SK-N-SH (cell line): ENCODE measurements around the gene RITA1. TPM values are rescaled to one million over a fixed set of nuclear protein-coding genes. Genes with fewer than 3 reads are reported as not detected.

Experiments used
- CTCF ChIA-PET: fragments of 300-600, 350-600 bp; formaldehyde crosslinking; extraction: SDS; loops from one replicate; lab custom pipeline; 2021; lab: Yijun Ruan, JAX
- POLR2A ChIA-PET: fragments of 350-600 bp; sonication (Branson Sonifier 250); formaldehyde crosslinking; extraction: SDS; loops from one replicate; lab custom pipeline; 2020; ENCODE audit warnings: antibody characterized with exemption, inconsistent platforms; lab: Yijun Ruan, JAX
- DNase-seq: peaks from one replicate; pipeline ENCODE4 v3.0.0; 2012
- H2AFZ ChIP-seq: fragments of 200-600 bp; sonication (generic); 2 replicates; pipeline ENCODE4 v1.8.1; 2016; ENCODE audit warnings: antibody characterized with exemption, mild to moderate bottlenecking, low read depth
- H3F3A ChIP-seq: fragments of 200-600 bp; sonication (generic); replicated peaks from 2 replicates; pipeline ENCODE3; 2016; ENCODE audit warnings: antibody characterized with exemption, mild to moderate bottlenecking; ENCODE audit not compliant: insufficient read depth
- H3K27ac ChIP-seq, 2 experiments: fragments of 200-500 bp in 1 of 2; fragments of 200-600 bp in 1 of 2; sonication (Bioruptor generic) in 1 of 2; sonication (generic), shearing (Covaris generic) in 1 of 2; 2 replicates each; pipeline versions ENCODE4 v1.5.1 to v1.6.1; 2014 to 2016; ENCODE audit warnings: low read depth in 2 of 2, inconsistent platforms in 1 of 2, low read length in 1 of 2, mild to moderate bottlenecking in 1 of 2, mixed read lengths in 1 of 2
- H3K27me3 ChIP-seq: fragments of 200-600 bp; sonication (generic), shearing (Covaris generic); 2 replicates; pipeline ENCODE4 v1.6.1; 2016; ENCODE audit warnings: mixed run types; ENCODE audit not compliant: insufficient read depth
- H3K36me3 ChIP-seq, 2 experiments: fragments of 200-500 bp in 1 of 2; fragments of 200-600 bp in 1 of 2; sonication (Bioruptor generic) in 1 of 2; sonication (generic) in 1 of 2; replicated peaks in 1 of 2; 2 replicates each; pipeline versions ENCODE3 to v1.5.1; 2014 to 2016; ENCODE audit warnings: low read length in 1 of 2, mild to moderate bottlenecking in 1 of 2; ENCODE audit not compliant: insufficient read depth in 2 of 2, control insufficient read depth in 1 of 2
- H3K4me1 ChIP-seq, 2 experiments: fragments of 200-500 bp in 1 of 2; fragments of 200-600 bp in 1 of 2; sonication (Bioruptor generic) in 1 of 2; sonication (generic), shearing (Covaris generic) in 1 of 2; 2 replicates each; pipeline versions ENCODE4 v1.5.1 to v1.6.1; 2014 to 2016; ENCODE audit warnings: low read depth in 1 of 2, low read length in 1 of 2, mixed run types in 1 of 2; ENCODE audit not compliant: insufficient read depth in 2 of 2, control insufficient read depth in 1 of 2
- H3K4me2 ChIP-seq: fragments of 200-600 bp; sonication (generic), shearing (Covaris generic); 2 replicates; pipeline ENCODE4 v1.6.1; 2017; ENCODE audit warnings: mixed run types
- H3K4me3 ChIP-seq, 2 experiments: fragments of 200-500 bp in 1 of 2; fragments of 200-600 bp in 1 of 2; sonication (Bioruptor generic) in 1 of 2; sonication (generic), shearing (Covaris generic) in 1 of 2; 2 replicates each; pipeline versions ENCODE4 v1.5.1 to v1.8.1; 2014 to 2016; ENCODE audit warnings: low read depth in 2 of 2, inconsistent platforms in 1 of 2, low read length in 1 of 2, mild to moderate bottlenecking in 1 of 2, mixed read lengths in 1 of 2, moderate library complexity in 1 of 2
- H3K79me2 ChIP-seq: fragments of 200-600 bp; sonication (generic); 2 replicates; pipeline ENCODE4 v1.8.1; 2017; ENCODE audit warnings: mild to moderate bottlenecking; ENCODE audit not compliant: insufficient read depth
- H3K9ac ChIP-seq: fragments of 200-600 bp; sonication (generic); 2 replicates; pipeline ENCODE4 v1.6.1; 2017; ENCODE audit warnings: mixed run types
- H3K9me2 ChIP-seq: fragments of 200-600 bp; sonication (generic); 2 replicates; pipeline ENCODE4 v1.6.1; 2017; ENCODE audit warnings: mixed run types
- H3K9me3 ChIP-seq: fragments of 200-600 bp; sonication (generic); 2 replicates; pipeline ENCODE4 v1.6.1; 2017; ENCODE audit warnings: mixed run types, mild to moderate bottlenecking, moderate library complexity
- H4K20me1 ChIP-seq: fragments of 200-600 bp; sonication (generic); 2 replicates; pipeline ENCODE4 v1.6.1; 2017; ENCODE audit warnings: mild to moderate bottlenecking, mixed run types; ENCODE audit not compliant: insufficient read depth
- ELF1 ChIP-seq: IDR thresholded peaks from 2 replicates; pipeline ENCODE4 v1.4.0; 2012
- EP300 ChIP-seq, 2 experiments: IDR thresholded peaks; 2 replicates each; pipeline versions ENCODE4 v1.4.0 to v1.6.1; 2012; ENCODE audit warnings: borderline replicate concordance in 1 of 2, low read depth in 1 of 2, low read length in 1 of 2
- FOSL2 ChIP-seq: IDR thresholded peaks from 2 replicates; pipeline ENCODE4 v1.4.0; 2012; ENCODE audit warnings: low read depth, mild to moderate bottlenecking, moderate library complexity, borderline replicate concordance
- FOXJ3 ChIP-seq: sonication (generic); formaldehyde crosslinking; IDR thresholded peaks from 2 replicates; pipeline ENCODE4 v1.5.1; 2020; ENCODE audit warnings: mild to moderate bottlenecking, missing genetic modification reagents
- FOXM1 ChIP-seq: IDR thresholded peaks from 2 replicates; pipeline ENCODE4 v1.4.0; 2012; ENCODE audit warnings: low read depth, mild to moderate bottlenecking
- GATA2 ChIP-seq: sonication (generic); formaldehyde crosslinking; IDR thresholded peaks from 2 replicates; pipeline ENCODE4 v1.5.0; 2020; ENCODE audit warnings: mild to moderate bottlenecking, missing genetic modification reagents
- IRF3 ChIP-seq: fragments of 150-350 bp; IDR thresholded peaks from 2 replicates; pipeline ENCODE4 v1.6.1; 2016; ENCODE audit warnings: mild to moderate bottlenecking, low read depth, low read length
- NRF1 ChIP-seq: IDR thresholded peaks from 2 replicates; pipeline ENCODE4 v1.6.1; 2012; ENCODE audit warnings: low read depth, mild to moderate bottlenecking, low read length
- POLR2AphosphoS5 ChIP-seq: IDR thresholded peaks from 2 replicates; pipeline ENCODE4 v1.6.1; 2012; ENCODE audit warnings: low read depth, low read length
- RCOR1 ChIP-seq: fragments of 150-350 bp; IDR thresholded peaks from 2 replicates; pipeline ENCODE4 v1.6.1; 2017; ENCODE audit warnings: antibody characterized with exemption, low read length
- RFX5 ChIP-seq: IDR thresholded peaks from 2 replicates; pipeline ENCODE4 v1.6.1; 2012; ENCODE audit warnings: mild to moderate bottlenecking, improper control_type of control experiment, low read length
- RXRA ChIP-seq: IDR thresholded peaks from 2 replicates; pipeline ENCODE4 v1.4.0; 2012; ENCODE audit warnings: low read depth, mild to moderate bottlenecking, borderline replicate concordance
- SIN3A ChIP-seq: IDR thresholded peaks from 2 replicates; pipeline ENCODE4 v1.6.1; 2012; ENCODE audit warnings: low read depth, mild to moderate bottlenecking, low read length, moderate library complexity, borderline replicate concordance
- SMC3 ChIP-seq: IDR thresholded peaks from 2 replicates; pipeline ENCODE4 v1.6.1; 2012; ENCODE audit warnings: low read depth, low read length, improper control_type of control experiment
- USF1 ChIP-seq: IDR thresholded peaks from 2 replicates; pipeline ENCODE4 v1.4.0; 2012; ENCODE audit warnings: low read depth, borderline replicate concordance
- YY1 ChIP-seq: IDR thresholded peaks from 2 replicates; pipeline ENCODE4 v1.4.0; 2012; ENCODE audit warnings: low read depth, mild to moderate bottlenecking
- ZBTB33 ChIP-seq: IDR thresholded peaks from 2 replicates; pipeline ENCODE4 v1.4.0; 2012; ENCODE audit warnings: low read depth, borderline replicate concordance
- WGBS: methylation state at CpG from one replicate; pipeline ENCODE4 v1.1.6; 2017; ENCODE audit warnings: low lambda C conversion rate; 5-methylcytosine and 5-hydroxymethylcytosine counted together
- polyA plus RNA-seq, 3 experiments: library from polyadenylated mRNA; depleted of rRNA; stranded (reverse); fragments of >200 nt; gene quantifications; 2 replicates each; pipeline ENCODE4 v1.2.3, GENCODE V29; 2012

Gene RITA1
- polyA plus RNA-seq, 1 of the 3 experiments (the other 2 are of a cell fraction): 21.1 TPM

GRCh38 chr12:113169697-113170096 is 15.8 kb upstream of the RITA1 start:
- H3K4me3 ChIP-seq: no peak overlapping the region
- H3K4me1 ChIP-seq: no peaks in the 10 kb centered on the region
- TF ChIP-seq EP300 (IDR thresholded peaks at IDR 0.05; ENCODE audit: borderline replicate concordance in 1 of 2, low read depth in 1 of 2, low read length in 1 of 2): no peak
- no peak for TF ChIP-seq SMC3
- no peak for TF ChIP-seq RXRA
- no peaks in the 10 kb centered on the region for H3K9me3 ChIP-seq
- H2AFZ ChIP-seq: no peak overlapping the region
- DNase-seq: no peak
- H4K20me1 ChIP-seq: no peaks in the 10 kb centered on the region
- no peaks in the 10 kb centered on the region for H3K79me2 ChIP-seq
- peaks cover 42 to 57% of the 10 kb centered on the region in 2 experiments for H3K36me3 ChIP-seq
- CTCF ChIA-PET: interaction anchor here (10.9 kb wide), 1 partner anchor 120 kb away, joined by 113 read pairs; no protein-coding TSS in a partner anchor
- H3K27ac ChIP-seq: no peak overlapping the region
- POLR2A ChIA-PET: interaction anchor here (1.6 kb wide), 1 partner anchor 8 kb away, joined by 3 read pairs; no protein-coding TSS in a partner anchor
- no peaks in the 10 kb centered on the region for H3K27me3 ChIP-seq
- H3F3A ChIP-seq: no peaks in the 10 kb centered on the region
- H3K9ac ChIP-seq: no peak overlapping the region
- 93% methylated on average over 9 of the region's 13 CpGs for WGBS
- no peaks in the 10 kb centered on the region for H3K9me2 ChIP-seq
- no peak overlapping the region for H3K4me2 ChIP-seq

DNA sequence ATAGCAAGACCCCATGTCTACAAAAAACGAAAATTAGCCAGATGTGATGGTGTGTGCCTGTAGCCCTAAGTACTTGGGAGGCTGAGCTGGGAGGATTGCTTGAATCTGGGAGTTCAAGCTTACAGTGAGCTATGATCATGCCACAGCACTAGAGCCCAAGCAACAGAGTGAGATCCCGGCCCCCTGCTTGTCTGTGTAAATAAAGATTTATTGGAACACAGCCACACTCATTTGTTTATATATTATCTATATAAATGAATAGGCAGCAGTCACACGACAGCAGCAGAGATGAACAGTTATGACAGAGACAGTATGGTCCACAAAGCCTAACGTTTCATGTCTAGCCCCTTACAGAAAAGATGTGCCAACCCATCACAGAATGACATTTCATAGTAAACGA is 15.1 kb upstream of the RITA1 start:
- H3K79me2 ChIP-seq: no peaks in the 10 kb centered on the region
- POLR2A ChIA-PET: interaction anchor here (1.6 kb wide), 1 partner anchor 9 kb away, joined by 3 read pairs; no protein-coding TSS in a partner anchor
- no peaks in the 10 kb centered on the region for H3K27me3 ChIP-seq
- H3F3A ChIP-seq: no peaks in the 10 kb centered on the region
- no peaks in the 10 kb centered on the region for H3K4me1 ChIP-seq
- H3K27ac ChIP-seq: no peak overlapping the region
- no peak overlapping the region for H3K9ac ChIP-seq
- H3K4me2 ChIP-seq: no peak overlapping the region
- no peak overlapping the region for H3K4me3 ChIP-seq
- 91% methylated on average over 5 of the region's 5 CpGs for WGBS
- H4K20me1 ChIP-seq: no peaks in the 10 kb centered on the region
- CTCF ChIA-PET: interaction anchor here (10.9 kb wide), 1 partner anchor 120 kb away, joined by 113 read pairs; no protein-coding TSS in a partner anchor
- no peak for DNase-seq
- TF ChIP-seq RFX5: no peak
- TF ChIP-seq FOXM1: no peak
- no peak for TF ChIP-seq YY1
- TF ChIP-seq IRF3: no peak
- no peak for TF ChIP-seq RCOR1
- TF ChIP-seq SIN3A: no peak
- no peak for TF ChIP-seq RXRA
- H3K36me3 ChIP-seq: peaks cover 37 to 52% of the 10 kb centered on the region in 2 experiments
- H3K9me3 ChIP-seq: no peaks in the 10 kb centered on the region
- no peaks in the 10 kb centered on the region for H3K9me2 ChIP-seq
- no peak overlapping the region for H2AFZ ChIP-seq

GRCh38 chr12:113170926-113171325 is 14.6 kb upstream of the RITA1 start:
- no peak overlapping the region for H3K9ac ChIP-seq
- H3K4me2 ChIP-seq: no peak overlapping the region
- DNase-seq: no peak
- H3K27me3 ChIP-seq: no peaks in the 10 kb centered on the region
- no peak overlapping the region for H2AFZ ChIP-seq
- whole genome bisulfite sequencing: 89% methylated on average over 4 of the region's 4 CpGs
- no peaks in the 10 kb centered on the region for H3K79me2 ChIP-seq
- H3F3A ChIP-seq: no peaks in the 10 kb centered on the region
- H3K9me2 ChIP-seq: no peaks in the 10 kb centered on the region
- POLR2A ChIA-PET: interaction anchor here (1.6 kb wide), 1 partner anchor 9 kb away, joined by 3 read pairs; no protein-coding TSS in a partner anchor
- no peaks in the 10 kb centered on the region for H3K9me3 ChIP-seq
- no peak overlapping the region for H3K4me3 ChIP-seq
- no peaks in the 10 kb centered on the region for H3K4me1 ChIP-seq
- TF ChIP-seq ELF1 (no peak), EP300 (IDR thresholded peaks at IDR 0.05; ENCODE audit: borderline replicate concordance in 1 of 2, low read depth in 1 of 2, low read length in 1 of 2) (no peak), YY1 (no peak), RCOR1 (no peak), FOXJ3 (no peak), SIN3A (no peak), NRF1 (no peak), ZBTB33 (no peak), POLR2AphosphoS5 (no peak), FOSL2 (no peak), GATA2 (CRISPR knock-in tag) (no peak), USF1 (no peak), FOXM1 (no peak)
- TF ChIP-seq, all 33 proteins: peak for 0
- Histone ChIP-seq H3K36me3 (peaks cover 37 to 47% of the 10 kb centered on the region in 2 experiments), H4K20me1 (no peaks in the 10 kb centered on the region), H3K27ac (no peak overlapping the region)
- CTCF ChIA-PET: interaction anchor here (10.9 kb wide), 1 partner anchor 121 kb away, joined by 113 read pairs; no protein-coding TSS in a partner anchor
